Thoracic aorta endothelial cell (primary cell): ENCODE results near the gene HEATR5B. TPM values are rescaled to one million over a fixed set of nuclear protein-coding genes. Genes with fewer than 3 reads are reported as not detected.

Source experiments
- total RNA-seq: library from RNA; depleted of rRNA; stranded (reverse); fragments of >200 nt; gene quantifications from 2 replicates; pipeline ENCODE4 v1.2.3, GENCODE V29; 2012

Gene HEATR5B
- 42.4 and 43.7 TPM in 2 replicates for total RNA-seq

GRCh38 chr2:37083873-37084794 lies at the start of gene HEATR5B, which contains the start of gene GPATCH11:
Gene HEATR5B (minus strand): TSS chr2:37084372. CDS start chr2:37083414, 958 bp downstream.
Gene GPATCH11 (plus strand): TSS chr2:37084518. CDS start chr2:37088382, 3,864 bp downstream.

GRCh38 chr2:36966370-36967235 lies 117.6 kb downstream of the HEATR5B start, which contains the start of gene STRN:
Gene STRN (minus strand): TSS chr2:36966536. CDS start chr2:36966463, 73 bp downstream.

Other genes with a start within 250 kb of the HEATR5B start
- gene STRN, start 117.8 kb downstream of the HEATR5B start, total RNA-seq, result 36.7 and 46.8 TPM in 2 replicates
- 14.5 and 15.1 TPM in 2 replicates for gene GPATCH11, start 146 bp upstream of the HEATR5B start, total RNA-seq
- gene EIF2AK2, start 72.6 kb upstream of the HEATR5B start, total RNA-seq, result 45.6 and 53.0 TPM in 2 replicates
- not detected in 2 replicates for gene SULT6B1, start 104.3 kb upstream of the HEATR5B start, total RNA-seq
- 30.2 and 41.1 TPM in 2 replicates for gene CEBPZOS, start 112.1 kb upstream of the HEATR5B start, total RNA-seq
- gene CEBPZ, start 147.2 kb upstream of the HEATR5B start, total RNA-seq, result 67.4 and 67.8 TPM in 2 replicates
- 16.1 and 17.1 TPM in 2 replicates for gene NDUFAF7, start 147.3 kb upstream of the HEATR5B start, total RNA-seq
- 106 and 112 TPM in 2 replicates for gene PRKD3, start 240.5 kb upstream of the HEATR5B start, total RNA-seq